ENCODE data around the gene SEC14L1. TPM values are rescaled to one million over a fixed set of nuclear protein-coding genes. Genes with fewer than 3 reads are reported as not detected.

The SEC14L1 gene
- total RNA-seq, 4 donors from 2014 or later: 51.1 to 113 (median 81.7) TPM

GRCh38 chr17:77129568-77130301, 11.0 kb upstream of the SEC14L1 start:
- Histone ChIP-seq H3K4me1 (peaks cover 0 to 63% (median 24%) of the 10 kb centered on the region in 4 donors), H3K27ac (peak overlapping the region; percentile 51 to 83 (median 76)), H3K9me3 (no peaks in the 10 kb centered on the region), H3K27me3 (no peaks in the 10 kb centered on the region), H3K4me3 (no peak overlapping the region), H3K36me3 (no peaks in the 10 kb centered on the region)
- TF ChIP-seq POLR2A (IDR thresholded peaks at IDR 0.05) (peak in 1 of 2 donors; percentile 20), CTCF (IDR thresholded peaks at IDR 0.05) (no peak), EP300 (IDR thresholded peaks at IDR 0.05) (no peak)
- DNase-seq (ENCODE audit: low spot score in 2 of 2): no peak
- WGBS, 2 donors: 35 to 42% methylated on average over 13 of the region's 13 CpGs

GRCh38 chr17:77130525-77130924, 10.2 kb upstream of the SEC14L1 start:
- peak overlapping the region; percentile 19 to 83 (median 76) for H3K27ac ChIP-seq
- peaks cover 0 to 59% (median 22%) of the 10 kb centered on the region in 4 donors for H3K4me1 ChIP-seq
- no peak overlapping the region for H3K4me3 ChIP-seq
- no peaks in the 10 kb centered on the region for H3K36me3 ChIP-seq
- no peak for TF ChIP-seq EP300 (IDR thresholded peaks at IDR 0.05)
- TF ChIP-seq POLR2A (IDR thresholded peaks at IDR 0.05): no peak
- TF ChIP-seq CTCF (IDR thresholded peaks at IDR 0.05): no peak
- no peaks in the 10 kb centered on the region for H3K27me3 ChIP-seq
- WGBS, 2 donors: 92 to 95% methylated on average over 9 of the region's 9 CpGs
- DNase-seq (ENCODE audit: low spot score in 2 of 2): no peak
- H3K9me3 ChIP-seq: no peaks in the 10 kb centered on the region

- H3K27ac ChIP-seq: peak overlapping the region in 2 of 4 donors; percentile 26 to 83
- H3K9me3 ChIP-seq: no peaks in the 10 kb centered on the region
- DNase-seq (ENCODE audit: low spot score in 2 of 2): no peak
- H3K4me1 ChIP-seq: peaks cover 0 to 53% (median 22%) of the 10 kb centered on the region in 4 donors
- no peak overlapping the region for H3K4me3 ChIP-seq
- no peaks in the 10 kb centered on the region for H3K27me3 ChIP-seq
- H3K36me3 ChIP-seq: no peaks in the 10 kb centered on the region
- TF ChIP-seq CTCF (IDR thresholded peaks at IDR 0.05) (no peak), EP300 (IDR thresholded peaks at IDR 0.05) (no peak), POLR2A (IDR thresholded peaks at IDR 0.05) (no peak)
- 52 to 58% methylated on average over 5 of the region's 5 CpGs for WGBS, 2 donors
Observed at GRCh38 chr17:77131904-77132303, 8.9 kb upstream of the SEC14L1 start.

- H3K4me1 ChIP-seq: peaks cover 0 to 47% (median 17%) of the 10 kb centered on the region in 4 donors
- WGBS, 2 donors: 79 to 82% methylated on average over 9 of the region's 9 CpGs
Observed at GRCh38 chr17:77132411-77133086, 8.2 kb upstream of the SEC14L1 start.

More at GRCh38 chr17:77132411-77133086, 8.2 kb upstream of the SEC14L1 start:
- peak overlapping the region in 2 of 4 donors; percentile 37 to 83 for H3K27ac ChIP-seq
- H3K9me3 ChIP-seq: no peaks in the 10 kb centered on the region
- H3K36me3 ChIP-seq: no peaks in the 10 kb centered on the region
- H3K4me3 ChIP-seq: no peak overlapping the region
- TF ChIP-seq POLR2A (IDR thresholded peaks at IDR 0.05) (no peak), EP300 (IDR thresholded peaks at IDR 0.05) (no peak), CTCF (IDR thresholded peaks at IDR 0.05) (no peak)
- no peaks in the 10 kb centered on the region for H3K27me3 ChIP-seq
- DNase-seq (ENCODE audit: low spot score in 2 of 2): no peak
